HG02798 (cell line): ENCODE data around the gene DGCR6L.
"Not testable (repeated sequence)": the region's sequence is repeated elsewhere in the genome, so short reads cannot be mapped to it uniquely, and the experiment has no call there.

ENCODE experiments used
- ATAC-seq: cut with Tn5 transposase; IDR thresholded peaks from one replicate; pipeline ENCODE4 v1.9.1; 2021; ENCODE audit warnings: mild to moderate bottlenecking; ENCODE audit not compliant: unreplicated experiment, poor library complexity

DGCR6L gene

GRCh38 chr22:20319745-20320658, at the start of gene DGCR6L:
Gene DGCR6L (minus strand): TSS chr22:20320060. CDS start chr22:20319988, 72 bp downstream.
- ATAC-seq = peak; percentile 84

DNA sequence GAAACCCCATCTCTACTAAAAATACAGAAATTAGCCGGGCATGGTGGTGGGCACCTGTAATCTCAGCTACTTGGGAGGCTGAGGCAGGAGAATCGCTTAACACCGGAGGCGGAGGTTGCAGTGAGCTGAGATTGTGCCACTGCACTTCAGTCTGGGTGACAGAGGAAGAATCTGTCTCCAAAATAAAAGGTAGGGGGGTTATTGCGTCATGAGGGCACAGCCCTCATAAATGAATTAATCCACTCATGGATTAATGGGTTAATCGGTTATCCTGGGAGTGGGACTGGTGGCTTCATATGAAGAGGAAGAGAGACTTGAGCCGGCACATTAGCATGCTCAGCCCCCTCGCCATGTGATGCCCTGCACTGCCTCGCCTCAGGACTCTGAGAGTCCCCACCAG, 49.0 kb upstream of the DGCR6L start:
- not testable (repeated sequence) for ATAC-seq

GRCh38 chr22:20366841-20367240, 47.0 kb upstream of the DGCR6L start:
- ATAC-seq = not testable (repeated sequence)

GRCh38 chr22:20364335-20365260, 44.7 kb upstream of the DGCR6L start:
- ATAC-seq = not testable (repeated sequence)

DNA sequence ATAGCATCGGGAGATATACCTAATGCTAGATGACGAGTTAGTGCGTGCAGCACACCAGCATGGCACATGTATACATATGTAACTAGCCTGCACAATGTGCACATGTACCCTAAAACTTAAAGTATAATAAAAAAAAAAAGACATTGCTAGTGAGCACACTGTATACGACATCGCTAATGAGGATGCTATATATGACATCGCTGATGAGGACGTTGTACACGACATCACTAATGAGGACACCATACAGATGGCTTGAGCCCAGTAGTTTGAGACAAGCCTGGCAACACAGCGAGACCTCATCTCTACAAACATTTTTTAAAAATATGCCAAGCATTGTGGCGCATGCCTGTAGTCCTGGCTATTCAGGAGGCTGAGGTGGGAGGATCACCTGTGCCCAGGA, 42.5 kb upstream of the DGCR6L start:
- not testable (repeated sequence) for ATAC-seq

- ATAC-seq = not testable (repeated sequence)
Measured at GRCh38 chr22:20361752-20362229, 41.9 kb upstream of the DGCR6L start.

- ATAC-seq = not testable (repeated sequence)
Measured at GRCh38 chr22:20360866-20361751, 41.2 kb upstream of the DGCR6L start.

- not testable (repeated sequence) for ATAC-seq
Measured at GRCh38 chr22:20360261-20360660, 40.4 kb upstream of the DGCR6L start.

- ATAC-seq = not testable (repeated sequence)
Measured at GRCh38 chr22:20358503-20359239, 38.8 kb upstream of the DGCR6L start.

DNA sequence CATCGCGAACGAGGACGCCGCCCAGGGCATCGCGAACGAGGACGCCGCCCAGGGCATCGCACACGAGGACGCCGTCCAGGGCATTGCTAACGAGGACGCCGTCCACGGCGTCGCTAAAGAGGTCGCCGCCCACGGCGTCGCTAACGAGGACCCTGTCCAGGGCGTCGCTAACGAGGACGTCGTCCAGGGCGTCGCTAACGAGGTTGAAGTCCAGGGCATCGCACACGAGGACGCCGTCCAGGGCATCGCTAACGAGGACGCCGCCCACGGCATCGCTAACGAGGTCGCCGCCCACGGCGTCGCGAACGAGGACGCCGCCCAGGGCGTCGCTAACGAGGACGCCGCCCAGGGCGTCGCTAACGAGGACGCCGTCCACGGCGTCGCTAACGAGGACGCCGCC, 38.1 kb upstream of the DGCR6L start:
- not testable (repeated sequence) for ATAC-seq

DNA sequence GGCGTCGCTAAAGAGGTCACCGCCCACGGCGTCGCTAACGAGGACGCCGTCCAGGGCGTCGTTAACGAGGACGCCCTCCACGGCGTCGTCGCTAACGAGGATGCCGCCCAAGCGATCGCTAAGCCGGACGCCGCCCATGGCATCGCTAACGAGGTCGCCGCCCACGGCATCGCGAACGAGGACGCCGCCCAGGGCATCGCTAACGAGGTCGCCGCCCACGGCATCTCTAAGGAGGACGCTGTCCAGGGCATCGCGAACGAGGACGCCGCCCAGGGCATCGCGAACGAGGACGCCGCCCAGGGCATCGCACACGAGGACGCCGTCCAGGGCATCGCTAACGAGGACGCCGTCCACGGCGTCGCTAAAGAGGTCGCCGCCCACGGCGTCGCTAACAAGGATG, 37.0 kb upstream of the DGCR6L start:
- ATAC-seq = not testable (repeated sequence)

DNA sequence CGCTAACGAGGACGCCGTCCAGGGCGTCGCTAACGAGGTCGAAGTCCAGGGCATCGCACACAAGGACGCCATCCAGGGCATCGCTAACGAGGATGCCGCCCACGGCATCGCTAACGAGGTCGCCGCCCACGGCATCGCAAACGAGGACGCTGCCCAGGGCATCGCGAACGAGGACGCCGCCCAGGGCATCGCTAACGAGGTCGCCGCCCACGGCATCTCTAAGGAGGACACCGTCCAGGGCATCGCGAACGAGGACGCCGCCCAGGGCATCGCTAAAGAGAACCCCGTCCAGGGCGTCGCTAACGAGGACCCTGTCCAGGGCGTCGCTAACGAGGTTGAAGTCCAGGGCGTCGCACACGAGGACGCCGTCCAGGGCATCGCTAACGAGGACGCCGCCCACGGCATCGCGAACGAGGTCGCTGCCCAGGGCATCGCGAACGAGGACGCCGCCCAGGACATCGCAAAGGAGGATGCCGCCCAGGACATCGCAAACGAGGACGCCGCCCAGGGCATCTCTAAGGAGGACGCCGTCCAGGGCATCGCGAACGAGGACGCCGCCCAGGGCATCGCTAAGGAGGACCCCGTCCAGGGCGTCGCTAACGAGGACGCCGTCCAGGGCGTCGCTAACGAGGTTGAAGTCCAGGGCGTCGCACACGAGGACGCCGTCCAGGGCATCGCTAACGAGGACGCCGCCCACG, 36.2 kb upstream of the DGCR6L start:
- not testable (repeated sequence) for ATAC-seq

- no peak for ATAC-seq
Measured at GRCh38 chr22:20354238-20354975, 34.5 kb upstream of the DGCR6L start.

DNA sequence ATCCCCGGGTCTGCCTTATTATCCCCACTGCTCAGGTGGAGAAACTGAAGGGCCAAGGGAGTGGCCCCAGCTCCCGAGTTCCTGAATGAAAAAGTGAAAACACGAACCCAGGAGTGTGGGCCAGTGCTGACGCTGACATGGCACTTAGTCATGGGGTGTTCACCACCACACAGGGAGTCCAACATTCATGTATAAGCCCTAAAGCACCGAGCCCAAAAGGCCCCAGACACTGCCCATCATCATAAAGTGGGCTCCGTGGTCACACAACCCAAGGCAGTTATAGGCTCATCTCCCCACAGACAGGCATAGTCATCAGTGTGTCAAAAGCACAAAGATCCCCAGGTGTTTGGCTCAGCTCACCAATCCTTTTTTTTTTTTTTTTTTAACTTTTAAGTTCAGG, 32.7 kb upstream of the DGCR6L start:
- ATAC-seq = not testable (repeated sequence)

- ATAC-seq = not testable (repeated sequence)
Measured at GRCh38 chr22:20346553-20346952, 26.7 kb upstream of the DGCR6L start.

DNA sequence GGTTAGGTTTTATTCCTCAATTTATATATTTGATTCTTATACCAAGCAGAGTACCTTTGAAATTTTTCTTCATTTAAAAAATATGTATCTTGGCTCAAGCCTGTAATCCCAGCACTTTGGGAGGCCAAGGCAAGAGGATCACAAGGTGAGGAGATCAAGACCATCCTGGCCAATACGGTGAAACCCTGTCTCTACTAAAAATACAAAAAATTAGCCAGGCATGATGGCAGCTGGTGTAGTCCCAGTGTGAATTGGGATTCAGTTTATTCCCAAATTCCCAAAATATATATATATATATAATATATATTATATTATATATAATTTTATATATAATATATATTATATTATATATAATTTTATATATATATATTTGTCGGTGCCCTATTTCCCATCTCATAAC, 18.4 kb upstream of the DGCR6L start:
- not testable (repeated sequence) for ATAC-seq

GRCh38 chr22:20337807-20338206, 17.9 kb upstream of the DGCR6L start:
- ATAC-seq = not testable (repeated sequence)

DNA sequence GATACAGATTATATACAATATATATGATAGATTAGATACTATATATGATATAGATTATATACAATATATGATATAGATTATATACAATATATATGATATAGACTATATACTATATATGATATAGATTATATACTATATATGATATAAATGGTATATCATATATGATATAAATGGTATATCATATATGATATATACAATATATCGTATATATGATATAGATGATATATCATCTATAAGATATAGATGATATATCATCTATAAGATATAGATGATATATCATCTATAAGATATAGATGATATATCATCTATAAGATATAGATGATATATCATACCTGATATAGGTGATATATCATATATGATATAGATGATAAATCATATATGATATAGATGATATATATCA, 16.7 kb upstream of the DGCR6L start:
- not testable (repeated sequence) for ATAC-seq
